Measurements from ENCODE around the gene TMEM91.

- TF ChIP-seq EZH2phosphoT487 (conservative IDR thresholded peaks at IDR 0.05; ENCODE audit: low read length) (no peak), CTCF (IDR thresholded peaks at IDR 0.05; ENCODE audit: insufficient read depth, low read length, poor library complexity, severe bottlenecking) (no peak)
These were observed 25.1 kb downstream of the TMEM91 start for GRCh38 chr19:41401483-41401882.

Data from SU-DHL-6 (cell line).